GM12872 (cell line): ENCODE measurements around the gene SOS1.

Source experiments
- TF ChIP-seq, protein P1 (sequence below): IDR thresholded peaks from 3 replicates; pipeline ENCODE4 v1.5.1; 2011; ENCODE audit warnings: low read depth, mild to moderate bottlenecking, low read length, moderate library complexity; ENCODE audit not compliant: insufficient read depth

The SOS1 gene

GRCh38 chr2:38959938-38960608 lies 160.8 kb downstream of the SOS1 start:
- TF ChIP-seq, protein P1, sequence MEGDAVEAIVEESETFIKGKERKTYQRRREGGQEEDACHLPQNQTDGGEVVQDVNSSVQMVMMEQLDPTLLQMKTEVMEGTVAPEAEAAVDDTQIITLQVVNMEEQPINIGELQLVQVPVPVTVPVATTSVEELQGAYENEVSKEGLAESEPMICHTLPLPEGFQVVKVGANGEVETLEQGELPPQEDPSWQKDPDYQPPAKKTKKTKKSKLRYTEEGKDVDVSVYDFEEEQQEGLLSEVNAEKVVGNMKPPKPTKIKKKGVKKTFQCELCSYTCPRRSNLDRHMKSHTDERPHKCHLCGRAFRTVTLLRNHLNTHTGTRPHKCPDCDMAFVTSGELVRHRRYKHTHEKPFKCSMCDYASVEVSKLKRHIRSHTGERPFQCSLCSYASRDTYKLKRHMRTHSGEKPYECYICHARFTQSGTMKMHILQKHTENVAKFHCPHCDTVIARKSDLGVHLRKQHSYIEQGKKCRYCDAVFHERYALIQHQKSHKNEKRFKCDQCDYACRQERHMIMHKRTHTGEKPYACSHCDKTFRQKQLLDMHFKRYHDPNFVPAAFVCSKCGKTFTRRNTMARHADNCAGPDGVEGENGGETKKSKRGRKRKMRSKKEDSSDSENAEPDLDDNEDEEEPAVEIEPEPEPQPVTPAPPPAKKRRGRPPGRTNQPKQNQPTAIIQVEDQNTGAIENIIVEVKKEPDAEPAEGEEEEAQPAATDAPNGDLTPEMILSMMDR, result 0 out of 3 replicates have a peak, but pooled peaks have one; percentile 6

DNA sequence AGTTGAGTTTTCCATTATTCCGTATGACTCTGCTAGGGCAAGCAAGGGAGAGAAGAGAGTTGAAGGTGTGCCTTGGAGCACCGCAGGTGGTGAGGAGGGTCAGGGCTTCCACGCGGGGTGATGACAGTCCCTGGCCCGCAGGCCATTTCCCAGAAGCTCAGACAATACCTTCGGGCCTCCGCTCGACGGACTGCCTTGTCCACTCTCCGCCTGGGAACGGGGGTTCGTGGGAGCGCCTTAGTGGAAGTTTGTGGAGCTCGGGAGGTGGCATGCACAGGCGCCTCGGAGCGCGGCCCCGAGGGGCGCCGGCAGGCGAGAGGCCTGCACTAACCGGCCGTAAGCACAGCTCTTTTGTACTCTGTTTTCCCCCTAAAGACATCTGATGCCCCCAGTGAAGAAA lies 161.4 kb downstream of the SOS1 start:
- TF ChIP-seq, protein P1, result no peak

DNA sequence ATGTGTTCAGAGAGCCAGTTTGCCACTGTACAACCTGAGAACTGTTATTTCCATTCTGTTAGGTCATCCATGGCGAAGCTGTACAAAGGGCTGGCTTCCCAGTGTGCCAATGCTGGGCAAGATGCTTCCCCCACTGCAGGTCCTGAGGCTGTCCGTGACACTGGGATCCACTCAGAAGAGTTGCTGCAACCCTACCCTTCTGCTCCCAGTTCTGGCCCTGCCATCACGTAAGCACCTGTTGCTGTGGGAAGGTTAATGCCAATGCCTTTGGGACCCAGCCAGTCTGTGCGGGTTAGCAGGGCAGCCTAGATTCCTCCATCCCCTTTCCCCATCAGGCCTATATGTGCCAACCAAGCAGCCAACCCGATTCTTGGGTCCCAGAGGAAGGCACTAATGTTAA lies 162.9 kb downstream of the SOS1 start:
- TF ChIP-seq, protein P1, result no peak

DNA sequence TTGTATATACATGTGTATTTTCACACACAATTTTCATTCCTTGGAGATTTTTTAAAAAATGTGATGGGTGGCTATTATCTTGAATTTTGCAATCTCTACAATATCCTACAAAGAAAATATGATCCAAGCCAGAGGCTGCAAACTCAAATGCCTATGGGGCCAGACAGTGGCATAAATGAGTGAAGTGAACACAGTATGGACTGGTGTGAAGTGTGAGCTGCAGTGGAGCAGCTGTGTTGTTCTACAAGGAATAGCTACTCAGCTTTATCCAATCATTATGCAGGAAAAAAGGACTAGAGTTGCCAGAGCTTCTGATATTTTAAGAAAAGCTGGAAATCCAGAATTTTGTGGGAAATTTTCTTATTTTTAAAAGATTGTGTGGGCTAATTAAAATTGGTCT lies 169.1 kb downstream of the SOS1 start:
- TF ChIP-seq, protein P1, result no peak

DNA sequence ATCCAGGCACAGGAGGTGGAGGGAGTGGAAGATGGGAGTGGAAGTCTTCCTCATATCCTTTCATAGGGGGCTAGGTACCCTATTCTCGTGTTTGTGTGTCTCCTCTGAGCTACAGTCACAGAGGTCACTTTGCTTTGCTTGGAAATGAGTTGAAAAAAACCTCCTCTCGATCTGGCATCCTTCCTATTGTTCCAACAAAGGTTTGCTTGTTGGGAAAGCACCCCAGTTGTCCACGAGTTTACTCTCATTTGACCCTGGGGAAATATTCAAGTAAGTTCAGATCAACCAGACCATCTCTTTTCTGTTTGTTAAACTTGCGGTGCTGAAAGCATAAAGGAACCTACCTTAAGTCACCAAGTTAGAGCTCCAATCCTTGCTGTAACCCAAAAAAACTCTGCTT lies 171.9 kb downstream of the SOS1 start:
- TF ChIP-seq, protein P1, result no peak

DNA sequence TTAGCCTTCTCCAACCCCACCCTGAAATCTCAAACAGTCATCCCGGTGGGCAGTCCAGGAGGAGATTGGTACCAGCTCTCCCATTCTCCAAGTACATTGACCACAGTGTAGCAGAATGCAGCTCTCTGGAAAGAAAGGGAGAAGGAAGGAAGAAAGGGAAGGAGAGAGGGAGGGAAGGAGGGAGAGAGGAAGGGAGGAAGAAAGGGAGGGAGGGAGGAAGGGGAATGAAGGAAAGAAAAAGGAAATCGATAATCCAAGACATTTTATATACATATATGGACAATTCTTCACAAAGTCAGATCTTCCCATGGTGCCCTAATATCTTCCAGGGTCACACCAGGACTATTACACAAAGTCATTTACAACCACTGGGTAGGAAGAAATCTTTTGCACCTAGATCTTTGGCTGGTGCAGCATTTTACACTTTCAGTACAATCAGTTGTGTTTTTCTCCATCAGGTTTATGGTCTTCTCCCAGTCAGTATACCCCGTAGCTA lies 172.4 kb downstream of the SOS1 start:
- TF ChIP-seq, protein P1, result no peak

- TF ChIP-seq, protein P1, result peak; percentile 81
Observed at GRCh38 chr2:38947241-38948239, 173.3 kb downstream of the SOS1 start.
